Activated CD4-positive, alpha-beta T cell treated with anti-CD3 and anti-CD28 coated beads for 36 hours (primary cell): ENCODE results near the gene QRFP. TPM values are rescaled to one million over a fixed set of nuclear protein-coding genes. Genes with fewer than 3 reads are reported as not detected.

Source experiments
- ATAC-seq: fragments of 200-7000 bp; cut with Tn5 transposase; one replicate; pipeline ENCODE4 v1.10.0; 2021; ENCODE audit warnings: mild to moderate bottlenecking, moderate library complexity
- CTCF ChIA-PET: fragments of 350-600 bp; sonication (Branson Sonifier 250); formaldehyde crosslinking; loops from one replicate; lab custom pipeline; 2021; ENCODE audit warnings: antibody characterized with exemption; lab: Charles Lee
- POLR2A ChIA-PET: fragments of 350-600 bp; sonication (Branson Sonifier 250); formaldehyde crosslinking; loops from one replicate; lab custom pipeline; 2021; ENCODE audit warnings: antibody characterized with exemption, inconsistent platforms; lab: Charles Lee
- DNase-seq: peaks from one replicate; pipeline ENCODE4 v3.0.0-alpha.2; 2020
- H3K27ac Mint-ChIP-seq: one replicate; pipeline ENCODE4 v1.8.0; 2021; ENCODE audit warnings: mixed read lengths
- H3K27me3 Mint-ChIP-seq: one replicate; pipeline ENCODE4 v1.8.0; 2021; ENCODE audit warnings: mixed read lengths
- H3K36me3 Mint-ChIP-seq: one replicate; pipeline ENCODE4 v1.8.0; 2021; ENCODE audit warnings: low read depth, mixed read lengths
- H3K4me1 Mint-ChIP-seq: one replicate; pipeline ENCODE4 v1.8.0; 2021; ENCODE audit warnings: mixed read lengths
- H3K4me3 Mint-ChIP-seq: one replicate; pipeline ENCODE4 v1.8.0; 2021; ENCODE audit warnings: mild to moderate bottlenecking, moderate library complexity, mixed read lengths
- H3K9me3 Mint-ChIP-seq: one replicate; pipeline ENCODE4 v1.8.0; 2021; ENCODE audit warnings: low read depth, mixed read lengths
- intact Hi-C, 2 experiments: fragments of 100-400 bp; cut with DNase I in 1 of 2; cut with micrococcal nuclease in 1 of 2; formaldehyde crosslinking; loops; one replicate each; pipeline versions ENCODE4 v1.14.2 to v1.15.1; 2022 to 2024; cut with DNase I, micrococcal nuclease
- total RNA-seq, 2 experiments: library from RNA; stranded (reverse); gene quantifications; one replicate each; pipeline ENCODE4 v1.2.3, GENCODE V29; 2021

QRFP gene, protein sequence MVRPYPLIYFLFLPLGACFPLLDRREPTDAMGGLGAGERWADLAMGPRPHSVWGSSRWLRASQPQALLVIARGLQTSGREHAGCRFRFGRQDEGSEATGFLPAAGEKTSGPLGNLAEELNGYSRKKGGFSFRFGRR
- not detected for total RNA-seq

DNA sequence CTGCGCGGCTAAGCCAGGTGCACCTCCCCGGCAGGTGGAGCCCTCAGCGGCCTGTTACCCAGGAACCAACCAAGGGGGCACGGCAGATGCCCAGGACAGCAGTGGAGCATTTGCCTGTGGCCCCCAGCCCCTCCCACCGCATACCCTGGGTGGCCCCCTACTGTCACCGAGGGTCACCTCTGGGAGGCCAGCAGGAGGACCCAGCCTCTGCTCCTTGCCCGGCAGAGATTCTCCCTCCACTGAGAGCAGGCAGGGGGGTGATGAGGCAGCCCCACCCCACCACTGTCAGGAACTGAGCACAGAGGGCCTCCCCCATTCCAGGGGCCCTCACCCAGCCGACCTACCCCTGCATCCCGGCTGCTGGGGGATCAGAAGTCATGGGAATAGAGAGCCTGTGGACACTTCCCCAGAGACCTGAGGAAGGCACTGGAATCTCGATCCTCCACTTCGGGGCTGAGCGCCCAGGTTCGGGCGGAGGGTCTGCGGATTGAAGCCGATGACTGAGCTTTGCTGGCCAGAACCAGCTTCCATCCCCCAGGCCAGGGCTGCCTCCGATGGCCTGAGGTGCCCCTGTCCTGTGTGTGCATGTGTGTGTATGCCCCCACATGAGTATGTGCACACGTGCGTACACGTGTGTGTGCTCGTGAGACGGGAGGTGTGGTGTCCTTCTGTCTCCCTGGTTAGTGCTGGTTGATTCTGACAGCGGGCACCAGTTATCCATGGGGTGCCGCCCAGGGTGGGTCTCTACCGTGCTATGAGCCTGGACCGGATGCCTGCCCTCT, at the start of gene QRFP:
TSS of gene QRFP (minus strand) at position 580 of the 782 bp plus-strand sequence. CDS start 2,974 bp downstream, outside the sequence.
- Mint-ChIP-seq H3K36me3 (no peaks in the 10 kb centered on the region), H3K27me3 (peaks cover 2% of the 10 kb centered on the region), H3K4me3 (no peak within 1 kb of the TSS), H3K4me1 (no peaks in the 10 kb centered on the region), H3K27ac (no peak within 1 kb of the TSS), H3K9me3 (no peaks in the 10 kb centered on the region)
- DNase-seq = no peak
- ATAC-seq = no peak
- intact Hi-C loops = no loop called here
- ChIA-PET CTCF (no interaction called here), POLR2A (no interaction called here)

DNA sequence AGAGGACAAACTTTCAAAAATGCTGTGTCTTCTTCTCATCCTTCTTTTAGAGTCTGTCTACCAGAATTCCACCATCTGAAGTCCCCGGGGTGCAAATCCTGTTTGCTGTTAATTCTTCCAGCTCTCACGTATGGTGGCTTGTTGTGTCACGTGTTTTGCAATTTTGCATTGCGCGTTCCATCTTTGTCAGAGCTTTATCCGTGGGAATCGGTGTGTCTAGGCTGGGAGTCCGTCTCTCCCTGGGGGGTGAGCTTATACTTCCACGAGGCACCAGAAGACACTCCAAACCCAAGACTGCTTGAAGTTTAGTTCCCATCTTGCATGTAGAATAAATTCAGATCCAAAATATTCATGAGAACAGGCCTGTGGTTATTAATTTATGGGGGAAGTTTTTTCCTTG, 48.6 kb upstream of the QRFP start:
- POLR2A ChIA-PET = no interaction called here
- H3K36me3 Mint-ChIP-seq = no peaks in the 10 kb centered on the region
- no peak overlapping the region for H3K4me3 Mint-ChIP-seq
- intact Hi-C loops = no loop called here
- ATAC-seq (no peak), DNase-seq (no peak)
- H3K9me3 Mint-ChIP-seq = no peaks in the 10 kb centered on the region
- H3K4me1 Mint-ChIP-seq = peaks cover 7% of the 10 kb centered on the region
- CTCF ChIA-PET = no interaction called here
- H3K27me3 Mint-ChIP-seq = peaks cover 42% of the 10 kb centered on the region
- no peak overlapping the region for H3K27ac Mint-ChIP-seq

DNA sequence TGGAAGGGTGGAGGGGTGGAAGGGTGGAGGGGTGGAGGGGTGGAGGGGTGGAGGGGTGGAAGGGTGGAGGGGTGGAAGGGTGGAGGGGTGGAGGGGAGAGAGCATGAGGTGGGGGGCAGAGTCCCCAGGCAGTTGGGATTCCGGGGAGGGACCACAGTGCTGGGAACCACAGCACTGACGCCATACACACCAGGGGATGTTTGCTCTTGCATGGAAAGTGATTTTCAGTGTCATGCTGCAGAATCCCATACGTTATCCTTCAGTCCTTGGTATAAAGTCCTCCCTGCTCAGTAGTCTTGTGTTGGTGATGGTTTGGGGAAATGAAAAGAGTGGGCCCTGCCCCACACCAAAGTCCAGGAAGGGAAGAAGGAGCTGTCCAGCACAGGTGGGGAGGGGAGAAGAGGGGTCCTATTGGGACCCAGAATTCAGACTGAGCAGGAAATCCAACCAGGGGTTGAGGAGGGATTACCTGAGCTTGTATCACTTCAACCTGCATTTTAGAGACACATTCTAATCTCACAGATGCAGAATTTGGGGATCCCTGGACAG, 48.0 kb upstream of the QRFP start:
- ChIA-PET POLR2A (no interaction called here), CTCF (interaction anchor here (0.7 kb wide), 1 partner anchor 547 kb away, joined by 3 read pairs; no protein-coding TSS in a partner anchor)
- Mint-ChIP-seq H3K27me3 (peaks cover 38% of the 10 kb centered on the region), H3K4me1 (peaks cover 7% of the 10 kb centered on the region), H3K36me3 (no peaks in the 10 kb centered on the region), H3K9me3 (no peaks in the 10 kb centered on the region), H3K27ac (no peak overlapping the region), H3K4me3 (no peak overlapping the region)
- ATAC-seq = no peak
- intact Hi-C loops = no loop called here
- DNase-seq = no peak

DNA sequence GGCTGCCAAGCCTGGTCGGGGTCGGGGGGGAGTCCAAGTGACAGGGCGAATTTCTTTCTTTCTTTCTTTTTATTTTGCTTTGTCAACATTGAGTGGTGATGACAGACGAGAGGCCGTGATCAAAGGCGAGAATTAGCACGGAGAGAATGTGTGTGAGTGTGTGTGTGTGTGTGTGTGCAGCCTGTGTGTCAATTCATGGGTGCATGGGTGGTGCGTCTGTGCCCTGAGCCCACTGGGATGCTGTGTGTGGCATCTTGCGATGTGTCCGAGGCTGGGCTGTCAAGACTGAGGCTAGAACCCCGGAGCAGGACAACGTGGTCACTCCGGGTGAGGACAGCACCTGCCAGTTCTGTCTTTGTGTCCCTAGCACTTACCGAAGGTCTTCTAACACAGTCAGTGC, 47.2 kb upstream of the QRFP start:
- H3K4me3 Mint-ChIP-seq = no peak overlapping the region
- H3K27ac Mint-ChIP-seq = no peak overlapping the region
- DNase-seq (no peak), ATAC-seq (no peak)
- H3K27me3 Mint-ChIP-seq = peaks cover 32% of the 10 kb centered on the region
- intact Hi-C loops = no loop called here
- peaks cover 8% of the 10 kb centered on the region for H3K4me1 Mint-ChIP-seq
- ChIA-PET POLR2A (no interaction called here), CTCF (interaction anchor here (0.6 to 1.4 kb wide), 2 partner anchors 77 to 108 kb away, joined by 3 read pairs; no protein-coding TSS in a partner anchor)
- H3K9me3 Mint-ChIP-seq = no peaks in the 10 kb centered on the region
- H3K36me3 Mint-ChIP-seq = no peaks in the 10 kb centered on the region

DNA sequence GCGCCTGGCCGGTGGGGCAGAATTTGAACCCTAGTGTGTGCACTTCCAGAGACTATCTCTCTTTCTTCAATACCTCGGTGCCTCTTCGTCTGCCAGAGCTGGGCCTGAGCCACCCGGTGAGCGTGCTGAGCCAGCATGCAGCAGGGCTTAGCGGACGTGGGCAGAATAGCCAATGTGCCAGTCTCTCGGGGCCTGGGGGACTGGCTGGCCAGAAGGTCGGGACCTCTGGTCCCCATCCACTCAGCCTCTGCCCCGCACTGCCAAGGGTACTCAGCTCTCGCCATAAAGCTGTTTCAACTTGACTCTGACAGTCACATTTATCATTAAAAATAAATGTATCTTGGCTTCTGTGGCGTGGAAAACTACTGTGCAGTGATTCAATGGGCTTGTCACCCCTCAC, 46.6 kb upstream of the QRFP start:
- DNase-seq (no peak), ATAC-seq (no peak)
- H3K27ac Mint-ChIP-seq = no peak overlapping the region
- ChIA-PET CTCF (interaction anchor here (0.6 to 1.4 kb wide), 7 partner anchors 9 to 242 kb away, joined by 3 to 7 read pairs (median 3); no protein-coding TSS in a partner anchor), POLR2A (no interaction called here)
- H3K4me1 Mint-ChIP-seq = peaks cover 9% of the 10 kb centered on the region
- peaks cover 32% of the 10 kb centered on the region for H3K27me3 Mint-ChIP-seq
- no peaks in the 10 kb centered on the region for H3K36me3 Mint-ChIP-seq
- H3K4me3 Mint-ChIP-seq = no peak overlapping the region
- intact Hi-C loops = no loop called here
- no peaks in the 10 kb centered on the region for H3K9me3 Mint-ChIP-seq

DNA sequence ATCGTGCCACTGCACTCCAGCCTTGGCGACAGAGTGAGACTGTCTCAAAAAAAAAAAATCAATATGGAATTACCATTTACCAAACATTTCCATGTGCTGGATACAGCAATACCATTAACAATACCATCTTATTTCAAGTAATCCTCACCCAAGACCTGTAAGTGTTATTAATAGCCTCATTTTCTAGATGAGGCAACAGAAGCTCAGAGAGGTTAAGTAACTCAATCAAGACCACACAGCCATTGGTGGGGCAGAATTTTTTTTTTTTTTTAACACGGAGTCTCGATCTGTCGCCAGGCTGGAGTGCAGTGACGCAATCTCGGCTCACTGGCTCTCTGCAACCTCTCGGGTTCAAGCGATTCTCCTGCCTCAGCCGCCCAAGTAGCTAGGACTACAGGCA, 46.1 kb upstream of the QRFP start:
- Mint-ChIP-seq H3K36me3 (no peaks in the 10 kb centered on the region), H3K4me3 (no peak overlapping the region), H3K4me1 (peaks cover 9% of the 10 kb centered on the region), H3K9me3 (no peaks in the 10 kb centered on the region), H3K27me3 (peaks cover 32% of the 10 kb centered on the region), H3K27ac (no peak overlapping the region)
- POLR2A ChIA-PET = no interaction called here
- ATAC-seq (no peak), DNase-seq (no peak)
- CTCF ChIA-PET = interaction anchor here (0.6 to 1.4 kb wide), 6 partner anchors 8 to 242 kb away, joined by 3 to 7 read pairs (median 4); no protein-coding TSS in a partner anchor
- intact Hi-C loops = no loop called here

DNA sequence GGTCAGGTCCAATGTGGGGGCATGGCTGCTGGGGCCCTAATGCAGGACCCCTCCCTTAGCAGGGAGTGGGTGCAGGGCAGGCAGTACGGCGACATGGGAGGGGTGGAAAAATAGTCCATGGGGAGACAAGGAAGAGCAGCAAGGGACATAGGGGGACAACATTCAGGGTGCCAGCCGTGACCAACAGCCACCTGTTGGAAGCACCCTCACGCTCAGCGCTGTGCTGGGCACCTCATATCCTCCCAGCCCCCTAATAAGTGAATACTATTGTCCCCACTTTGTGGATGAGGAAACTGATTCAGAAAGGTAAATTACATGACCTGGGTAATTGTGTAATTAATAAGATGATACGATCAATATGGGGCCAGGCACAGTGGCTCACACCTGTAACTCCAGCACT, 45.5 kb upstream of the QRFP start:
- ChIA-PET POLR2A (no interaction called here), CTCF (interaction anchor here (0.6 kb wide), 1 partner anchor 206 kb away, joined by 3 read pairs; no protein-coding TSS in a partner anchor)
- H3K36me3 Mint-ChIP-seq = no peaks in the 10 kb centered on the region
- peaks cover 9% of the 10 kb centered on the region for H3K4me1 Mint-ChIP-seq
- H3K27me3 Mint-ChIP-seq = peaks cover 33% of the 10 kb centered on the region
- no peaks in the 10 kb centered on the region for H3K9me3 Mint-ChIP-seq
- ATAC-seq (no peak), DNase-seq (no peak)
- H3K27ac Mint-ChIP-seq = no peak overlapping the region
- intact Hi-C loops = no loop called here
- H3K4me3 Mint-ChIP-seq = no peak overlapping the region

DNA sequence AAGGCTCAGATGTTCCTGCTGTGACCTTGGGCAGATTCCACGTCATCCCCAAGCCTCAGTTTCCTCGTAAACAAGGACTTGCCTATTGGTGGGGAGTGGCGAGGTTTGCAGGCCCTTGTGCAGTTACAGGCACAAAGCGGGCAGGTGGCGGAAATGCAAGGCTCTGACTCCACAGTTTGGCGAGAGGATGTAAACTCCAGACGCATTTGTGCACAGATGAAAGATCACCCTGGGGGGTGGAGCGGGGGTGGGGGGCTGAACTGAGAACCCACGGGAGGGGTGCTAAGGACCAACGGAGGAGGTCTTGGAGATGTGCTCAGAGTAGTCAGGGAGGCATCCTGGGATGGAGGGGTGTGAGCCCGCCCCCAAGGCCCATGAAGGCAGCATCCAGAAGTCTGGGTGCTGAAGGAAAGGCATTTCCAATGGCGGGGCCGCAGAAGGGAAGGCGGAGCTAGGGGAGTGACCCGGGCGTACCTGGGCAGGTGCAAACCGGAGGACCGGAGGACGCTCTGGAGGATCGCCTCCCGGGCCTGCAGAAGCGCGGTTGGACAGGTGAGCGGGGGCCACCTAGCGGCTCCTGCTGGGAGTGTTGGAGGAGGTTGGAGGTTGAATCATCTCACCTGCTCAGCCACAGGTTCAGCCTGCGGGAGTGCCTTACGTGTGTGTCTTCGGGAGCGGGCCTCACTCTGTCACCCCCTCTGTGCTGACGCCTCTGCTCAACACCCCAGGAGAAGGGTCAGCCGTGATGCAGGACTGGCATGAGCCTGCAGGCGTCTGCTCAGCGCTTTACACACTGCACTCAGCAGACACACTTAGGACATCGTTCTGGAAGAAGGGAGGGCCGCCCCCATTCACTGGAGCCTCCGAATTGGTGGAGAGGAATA, 44.3 kb upstream of the QRFP start:
- Mint-ChIP-seq H3K36me3 (no peaks in the 10 kb centered on the region), H3K4me1 (peaks cover 9% of the 10 kb centered on the region), H3K27me3 (peaks cover 38% of the 10 kb centered on the region), H3K4me3 (no peak overlapping the region), H3K9me3 (no peaks in the 10 kb centered on the region), H3K27ac (no peak overlapping the region)
- ChIA-PET CTCF (interaction anchor here (0.6 kb wide), 1 partner anchor 13 kb away, joined by 5 read pairs; no protein-coding TSS in a partner anchor), POLR2A (no interaction called here)
- intact Hi-C loops = loop anchor here (1.0 to 2.0 kb wide), 7 partner anchors 71 to 228 kb away; no protein-coding TSS in a partner anchor
- ATAC-seq (peak; percentile 86), DNase-seq (peak; percentile 88)

DNA sequence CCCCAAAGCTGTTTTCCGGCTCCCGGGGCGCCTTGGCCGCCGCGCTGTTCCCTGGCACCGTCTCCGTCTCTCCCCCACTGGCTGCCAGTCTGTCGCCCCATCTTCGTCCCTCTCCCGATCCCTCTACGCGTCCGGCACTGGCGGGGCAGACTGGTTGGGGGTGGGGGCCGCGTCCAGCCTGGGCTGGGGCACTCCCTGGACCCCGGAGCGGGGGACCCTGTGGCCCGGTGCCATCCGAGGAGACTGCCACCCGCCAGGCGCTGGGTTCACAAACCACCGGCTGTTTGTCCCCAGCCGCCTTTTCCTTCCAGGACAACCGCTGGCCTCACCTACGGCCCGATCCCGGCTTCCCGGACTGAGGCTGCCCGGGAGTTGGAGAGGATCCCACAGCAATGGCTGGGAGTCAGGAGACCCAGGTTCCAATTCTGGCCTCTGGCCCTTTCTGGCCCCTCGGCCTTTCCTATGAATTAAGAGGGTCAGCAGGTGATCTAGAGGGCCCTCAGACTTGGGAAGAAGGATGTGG, 43.5 kb upstream of the QRFP start:
- Mint-ChIP-seq H3K9me3 (no peaks in the 10 kb centered on the region), H3K36me3 (no peaks in the 10 kb centered on the region), H3K27me3 (peaks cover 38% of the 10 kb centered on the region), H3K4me3 (no peak overlapping the region), H3K4me1 (peaks cover 9% of the 10 kb centered on the region), H3K27ac (no peak overlapping the region)
- intact Hi-C loops = loop anchor here (2.0 kb wide), 4 partner anchors 73 to 227 kb away; no protein-coding TSS in a partner anchor
- ATAC-seq (no peak), DNase-seq (no peak)
- CTCF ChIA-PET = interaction anchor here (0.6 to 0.8 kb wide), 3 partner anchors 13 to 130 kb away, joined by 3 to 7 read pairs (median 5); no protein-coding TSS in a partner anchor
- POLR2A ChIA-PET = no interaction called here

DNA sequence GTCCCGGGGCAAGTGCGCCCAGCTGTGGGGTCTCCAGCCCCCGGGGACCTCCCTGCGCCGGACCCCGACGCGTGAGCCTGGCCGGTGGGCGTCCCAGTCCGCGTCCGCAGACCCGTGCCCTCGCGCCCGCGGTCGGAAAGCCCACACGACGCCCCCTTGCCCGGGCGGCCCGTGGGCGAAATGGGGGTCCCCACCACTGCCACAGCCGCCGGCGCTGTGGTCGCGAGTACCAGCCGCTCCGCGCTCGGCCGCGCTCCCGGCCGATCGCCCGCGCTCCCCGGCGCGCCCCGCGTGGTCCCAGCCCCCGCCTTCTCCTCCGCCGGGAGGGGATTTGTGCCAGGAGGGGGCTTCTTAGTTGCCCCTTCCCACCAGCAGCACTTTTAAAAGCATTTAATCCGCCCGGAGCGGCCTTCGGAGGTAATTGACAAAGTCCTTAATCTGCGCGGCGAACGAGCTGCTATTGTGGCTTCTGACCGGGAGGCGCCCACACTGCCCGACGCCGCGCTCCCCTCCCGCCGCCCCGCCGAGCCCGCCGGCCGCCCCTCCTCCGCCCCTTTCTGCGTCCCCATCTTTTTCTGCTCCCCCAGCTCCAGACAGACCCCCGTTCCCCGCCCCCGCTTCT, 42.9 kb upstream of the QRFP start:
- ATAC-seq (no peak), DNase-seq (peak; percentile 32)
- Mint-ChIP-seq H3K4me1 (peaks cover 9% of the 10 kb centered on the region), H3K9me3 (no peaks in the 10 kb centered on the region), H3K4me3 (no peak overlapping the region), H3K27me3 (peaks cover 44% of the 10 kb centered on the region), H3K27ac (no peak overlapping the region), H3K36me3 (no peaks in the 10 kb centered on the region)
- ChIA-PET CTCF (interaction anchor here (0.6 to 0.8 kb wide), 3 partner anchors 12 to 130 kb away, joined by 3 to 7 read pairs (median 5); no protein-coding TSS in a partner anchor), POLR2A (no interaction called here)
- intact Hi-C loops = loop anchor here (2.0 kb wide), 4 partner anchors 73 to 227 kb away; no protein-coding TSS in a partner anchor
